Endodermal cell (in vitro differentiated cells): Measurements from ENCODE around the gene ZRANB2. TPM values are rescaled to one million over a fixed set of nuclear protein-coding genes. Genes with fewer than 3 reads are reported as not detected.

Source experiments
- DNase-seq: peaks from one replicate; pipeline ENCODE4 v3.0.0-alpha.2; 2017
- H3K27ac ChIP-seq: 2 replicates; pipeline ENCODE4 v1.5.1; 2013; ENCODE audit warnings: mild to moderate bottlenecking, low read depth, low read length, moderate library complexity
- H3K27me3 ChIP-seq: 2 replicates; pipeline ENCODE4 v1.6.1; 2013; ENCODE audit warnings: mild to moderate bottlenecking, low read length, moderate library complexity; ENCODE audit not compliant: insufficient read depth, control insufficient read depth, poor library complexity, severe bottlenecking
- H3K36me3 ChIP-seq: 2 replicates; pipeline ENCODE4 v1.7.0; 2013; ENCODE audit warnings: mild to moderate bottlenecking, low read length, moderate library complexity; ENCODE audit not compliant: control insufficient read depth, insufficient read depth
- H3K4me1 ChIP-seq: one replicate; pipeline ENCODE4 v1.7.0; 2013; ENCODE audit warnings: low read length; ENCODE audit not compliant: control insufficient read depth, insufficient read depth
- H3K4me3 ChIP-seq: 2 replicates; pipeline ENCODE4 v1.5.1; 2013; ENCODE audit warnings: mild to moderate bottlenecking, low read length, moderate library complexity
- H3K9ac ChIP-seq: 2 replicates; pipeline ENCODE4 v1.6.1; 2013; ENCODE audit warnings: mild to moderate bottlenecking, low read length, moderate library complexity; ENCODE audit not compliant: poor library complexity, severe bottlenecking; ENCODE audit errors: extremely low read depth
- H3K9me3 ChIP-seq: 2 replicates; pipeline ENCODE4 v1.6.1; 2013; ENCODE audit warnings: mild to moderate bottlenecking, low read length, moderate library complexity; ENCODE audit not compliant: control insufficient read depth
- H3K27ac Mint-ChIP-seq: 2 replicates; pipeline ENCODE4 v1.8.0; 2020; ENCODE audit warnings: mixed read lengths
- H3K27me3 Mint-ChIP-seq: 2 replicates; pipeline ENCODE4 v1.8.0; 2021; ENCODE audit warnings: mild to moderate bottlenecking, mixed read lengths; ENCODE audit not compliant: insufficient read depth
- H3K36me3 Mint-ChIP-seq: 2 replicates; pipeline ENCODE4 v1.8.0; 2020; ENCODE audit warnings: low read depth, mixed read lengths
- H3K4me1 Mint-ChIP-seq: 2 replicates; pipeline ENCODE4 v1.8.0; 2020; ENCODE audit warnings: mixed read lengths
- H3K4me3 Mint-ChIP-seq: 2 replicates; pipeline ENCODE4 v1.8.0; 2020; ENCODE audit warnings: mild to moderate bottlenecking, moderate library complexity, mixed read lengths
- H3K9me3 Mint-ChIP-seq: 2 replicates; pipeline ENCODE4 v1.8.0; 2020; ENCODE audit warnings: mild to moderate bottlenecking, mixed read lengths
- WGBS, 2 experiments: methylation state at CpG; one replicate each; pipeline versions ENCODE4 v1.1.5 to v1.1.7; 2013; ENCODE audit warnings: missing lambda C conversion rate in 2 of 2, mixed read lengths in 1 of 2; ENCODE audit not compliant: insufficient coverage in 1 of 2, insufficient read length in 1 of 2; 5-methylcytosine and 5-hydroxymethylcytosine counted together
- total RNA-seq, 2 donors: library from RNA; stranded (reverse); fragmentation: NEBNext Ultra II Directional in 1 of 2; extraction: Animal tissue kit (Norgen Biotek cat#: 25700) in 1 of 2; gene quantifications; 2 replicates in 1 of 2; 3 replicates in 1 of 2; pipeline ENCODE4 v1.2.1, GENCODE V29; 2021
- TF ChIP-seq, protein P1 (sequence below): fragments of 200-600 bp; sonication (generic); conservative IDR thresholded peaks from 2 replicates; pipeline ENCODE4 v1.5.0; 2021; ENCODE audit warnings: antibody characterized with exemption, mild to moderate bottlenecking

ZRANB2 gene
- total RNA-seq, 2 donors from 2014 or later, result 82.4 to 94.0 TPM

DNA sequence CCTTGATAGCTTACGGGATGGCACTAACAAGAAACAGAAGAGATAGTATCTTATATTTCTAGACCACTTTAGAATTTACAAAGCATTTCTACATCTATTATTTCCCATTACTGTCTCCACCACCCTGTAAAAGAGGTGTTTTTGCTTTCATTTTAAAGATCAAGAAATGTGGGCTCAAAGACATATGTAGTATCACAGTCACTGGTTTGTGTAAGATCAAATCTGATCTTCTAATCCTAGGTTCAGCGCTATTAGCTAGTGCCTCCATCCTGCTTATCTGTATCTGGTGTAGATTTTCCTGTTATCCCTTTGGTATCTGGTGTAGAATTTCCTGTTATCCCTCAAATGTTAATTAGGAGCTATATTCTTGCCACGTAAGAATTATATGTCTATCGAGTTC, 23.6 kb upstream of the ZRANB2 start:
- TF ChIP-seq, protein P1, sequence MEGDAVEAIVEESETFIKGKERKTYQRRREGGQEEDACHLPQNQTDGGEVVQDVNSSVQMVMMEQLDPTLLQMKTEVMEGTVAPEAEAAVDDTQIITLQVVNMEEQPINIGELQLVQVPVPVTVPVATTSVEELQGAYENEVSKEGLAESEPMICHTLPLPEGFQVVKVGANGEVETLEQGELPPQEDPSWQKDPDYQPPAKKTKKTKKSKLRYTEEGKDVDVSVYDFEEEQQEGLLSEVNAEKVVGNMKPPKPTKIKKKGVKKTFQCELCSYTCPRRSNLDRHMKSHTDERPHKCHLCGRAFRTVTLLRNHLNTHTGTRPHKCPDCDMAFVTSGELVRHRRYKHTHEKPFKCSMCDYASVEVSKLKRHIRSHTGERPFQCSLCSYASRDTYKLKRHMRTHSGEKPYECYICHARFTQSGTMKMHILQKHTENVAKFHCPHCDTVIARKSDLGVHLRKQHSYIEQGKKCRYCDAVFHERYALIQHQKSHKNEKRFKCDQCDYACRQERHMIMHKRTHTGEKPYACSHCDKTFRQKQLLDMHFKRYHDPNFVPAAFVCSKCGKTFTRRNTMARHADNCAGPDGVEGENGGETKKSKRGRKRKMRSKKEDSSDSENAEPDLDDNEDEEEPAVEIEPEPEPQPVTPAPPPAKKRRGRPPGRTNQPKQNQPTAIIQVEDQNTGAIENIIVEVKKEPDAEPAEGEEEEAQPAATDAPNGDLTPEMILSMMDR, result no peak
- Histone ChIP-seq H3K36me3 (no peaks in the 10 kb centered on the region), H3K27me3 (no peaks in the 10 kb centered on the region), H3K4me3 (no peak overlapping the region), H3K9ac (no peak overlapping the region), H3K4me1 (no peaks in the 10 kb centered on the region), H3K9me3 (peaks cover 7% of the 10 kb centered on the region), H3K27ac (no peak overlapping the region)
- Mint-ChIP-seq H3K4me1 (peaks cover 2% of the 10 kb centered on the region), H3K9me3 (peaks cover 2% of the 10 kb centered on the region), H3K27me3 (no peaks in the 10 kb centered on the region), H3K27ac (no peak overlapping the region), H3K4me3 (no peak overlapping the region), H3K36me3 (no peaks in the 10 kb centered on the region)
- 91 to 100% methylated on average over 3 to 4 of the region's 4 CpGs for WGBS, 2 experiments
- no peak for DNase-seq

DNA sequence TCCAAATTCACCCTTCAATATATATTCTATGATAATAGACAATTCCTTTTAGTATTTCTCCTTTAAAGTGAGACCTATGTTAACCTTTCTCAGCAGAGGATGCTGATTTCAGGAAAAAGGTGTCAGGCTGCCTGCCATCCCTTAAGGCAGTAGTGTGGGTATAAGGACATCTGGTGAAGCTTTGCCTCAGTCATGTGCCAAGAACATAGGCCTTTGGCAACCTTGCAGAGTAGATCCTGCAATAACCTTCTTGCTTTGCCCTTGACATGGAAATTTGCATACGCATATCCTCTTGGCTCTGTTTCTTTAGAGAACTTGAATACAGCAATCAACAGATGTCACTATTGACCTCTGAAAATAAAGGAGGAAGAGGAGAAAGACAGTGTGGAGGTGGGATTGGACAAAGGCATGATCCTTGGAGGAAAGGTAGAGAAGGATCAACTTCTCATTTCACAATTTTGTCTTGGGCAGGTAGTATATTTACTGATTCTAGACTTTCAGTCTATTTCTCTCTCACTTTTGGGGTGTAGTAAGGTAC, 21.1 kb upstream of the ZRANB2 start:
- Mint-ChIP-seq H3K4me1 (peaks cover 2% of the 10 kb centered on the region), H3K4me3 (no peak overlapping the region), H3K36me3 (no peaks in the 10 kb centered on the region), H3K27ac (no peak overlapping the region), H3K9me3 (no peaks in the 10 kb centered on the region), H3K27me3 (no peaks in the 10 kb centered on the region)
- H3K36me3 ChIP-seq, result no peaks in the 10 kb centered on the region
- TF ChIP-seq, protein P1, result no peak
- H3K4me1 ChIP-seq, result no peaks in the 10 kb centered on the region
- no peak for DNase-seq
- 100% methylated on average over 1 of the region's 1 CpG; no CpG with 5 or more reads in 1 of the 2 experiments for WGBS, 2 experiments
- no peak overlapping the region for H3K27ac ChIP-seq
- no peak overlapping the region for H3K4me3 ChIP-seq
- H3K9ac ChIP-seq, result no peak overlapping the region
- H3K27me3 ChIP-seq, result no peaks in the 10 kb centered on the region
- no peaks in the 10 kb centered on the region for H3K9me3 ChIP-seq

DNA sequence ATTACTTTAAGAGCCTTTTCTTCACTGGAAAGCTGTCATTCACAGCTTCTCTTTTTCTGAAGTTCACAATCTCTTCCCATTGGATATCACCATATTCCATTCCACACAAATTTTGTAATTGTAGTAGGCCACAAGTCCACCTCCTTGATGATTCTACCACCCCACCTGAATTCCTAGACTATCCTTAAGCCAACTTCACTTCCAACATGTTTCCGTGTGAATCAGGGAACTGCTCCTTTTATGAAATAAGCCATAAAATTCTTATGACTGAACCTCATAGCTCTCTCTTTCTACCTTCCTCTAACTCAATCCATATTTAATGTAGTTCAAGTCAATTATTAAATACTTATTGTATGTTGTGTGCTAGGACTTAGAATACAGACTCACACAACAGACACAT, 16.6 kb upstream of the ZRANB2 start:
- 93% methylated on average over 1 of the region's 1 CpG; no CpG with 5 or more reads in 1 of the 2 experiments for WGBS, 2 experiments
- no peak overlapping the region for H3K27ac ChIP-seq
- H3K9me3 Mint-ChIP-seq, result no peaks in the 10 kb centered on the region

More for the DNA sequence above, 16.6 kb upstream of the ZRANB2 start:
- no peak for DNase-seq
- Histone ChIP-seq H3K4me1 (no peaks in the 10 kb centered on the region), H3K36me3 (no peaks in the 10 kb centered on the region), H3K9ac (no peak overlapping the region), H3K27me3 (no peaks in the 10 kb centered on the region), H3K9me3 (no peaks in the 10 kb centered on the region), H3K4me3 (no peak overlapping the region)
- H3K4me3 Mint-ChIP-seq, result no peak overlapping the region
- TF ChIP-seq, protein P1, result no peak
- H3K4me1 Mint-ChIP-seq, result peaks cover 2% of the 10 kb centered on the region
- H3K36me3 Mint-ChIP-seq, result no peaks in the 10 kb centered on the region
- H3K27me3 Mint-ChIP-seq, result no peaks in the 10 kb centered on the region
- no peak overlapping the region for H3K27ac Mint-ChIP-seq
